ENCODE results near the gene MDH1. TPM values are rescaled to one million over a fixed set of nuclear protein-coding genes. Genes with fewer than 3 reads are reported as not detected.

Gene MDH1
- total RNA-seq, 2 experiments from 2014 or later = 190 to 222 TPM

GRCh38 chr2:63582873-63583272 lies 5.9 kb upstream of the MDH1 start:
- no peak for DNase-seq (ENCODE audit: low spot score)
- ChIA-PET POLR2A (no interaction called here), CTCF (ENCODE audit: unreplicated experiment) (no interaction called here)
- no peaks in the 10 kb centered on the region for H3K9me2 ChIP-seq (ENCODE audit: insufficient read depth, low read length)
- peaks cover 42% of the 10 kb centered on the region for H3K79me2 ChIP-seq (ENCODE audit: insufficient read depth, low read depth, low read length)
- H4K20me1 ChIP-seq (ENCODE audit: insufficient read depth, low read length) = no peaks in the 10 kb centered on the region
- TF ChIP-seq CTCF (conservative IDR thresholded peaks at IDR 0.05; ENCODE audit: low read length) (no peak), EZH2phosphoT487 (IDR thresholded peaks at IDR 0.05; ENCODE audit: borderline replicate concordance, low read depth, low read length) (no peak)
- H3K36me3 ChIP-seq (ENCODE audit: insufficient read depth, low read length) = no peaks in the 10 kb centered on the region
- no peak overlapping the region for H3K4me3 ChIP-seq (ENCODE audit: low read depth, low read length, poor library complexity, severe bottlenecking)
- H3K4me1 ChIP-seq (ENCODE audit: insufficient read depth, low read length, poor library complexity, severe bottlenecking) = peaks cover 10% of the 10 kb centered on the region
- H2AFZ ChIP-seq (ENCODE audit: low read length) = no peak overlapping the region
- BruUV-seq (replicated peaks) = no TSS peak
- H3K9me3 ChIP-seq (ENCODE audit: low read length) = no peaks in the 10 kb centered on the region
- H3K4me2 ChIP-seq (ENCODE audit: low read length) = no peak overlapping the region
- intact Hi-C loops (cut with micrococcal nuclease; ENCODE audit: unreplicated experiment) = no loop called here
- H3K27ac ChIP-seq (ENCODE audit: low read depth, low read length, poor library complexity, severe bottlenecking) = no peak overlapping the region

GRCh38 chr2:63587814-63588384 lies 864 bp upstream of the MDH1 start:
- H3K4me3 ChIP-seq (ENCODE audit: low read depth, low read length, poor library complexity, severe bottlenecking) = peak overlapping the region; percentile 97
- H3K27ac ChIP-seq (ENCODE audit: low read depth, low read length, poor library complexity, severe bottlenecking) = peak overlapping the region; percentile 67
- peaks cover 22% of the 10 kb centered on the region for H4K20me1 ChIP-seq (ENCODE audit: insufficient read depth, low read length)
- H3K9me2 ChIP-seq (ENCODE audit: insufficient read depth, low read length) = no peaks in the 10 kb centered on the region
- no peak for DNase-seq (ENCODE audit: low spot score)
- TF ChIP-seq CTCF (conservative IDR thresholded peaks at IDR 0.05; ENCODE audit: low read length) = no peak
- TF ChIP-seq EZH2phosphoT487 (IDR thresholded peaks at IDR 0.05; ENCODE audit: borderline replicate concordance, low read depth, low read length) = no peak
- H3K36me3 ChIP-seq (ENCODE audit: insufficient read depth, low read length) = peaks cover 18% of the 10 kb centered on the region
- no TSS peak for BruUV-seq (replicated peaks)
- CTCF ChIA-PET (ENCODE audit: unreplicated experiment) = no interaction called here
- H3K4me2 ChIP-seq (ENCODE audit: low read length) = peak overlapping the region; percentile 96
- no peaks in the 10 kb centered on the region for H3K9me3 ChIP-seq (ENCODE audit: low read length)
- peaks cover 77% of the 10 kb centered on the region for H3K79me2 ChIP-seq (ENCODE audit: insufficient read depth, low read depth, low read length)
- POLR2A ChIA-PET = interaction anchor here (1.0 to 1.7 kb wide), 4 partner anchors 20 to 254 kb away, joined by 3 to 8 read pairs (median 4); partner anchors contain the start of gene UGP2
- H2AFZ ChIP-seq (ENCODE audit: low read length) = peak overlapping the region; percentile 84
- H3K4me1 ChIP-seq (ENCODE audit: insufficient read depth, low read length, poor library complexity, severe bottlenecking) = peaks cover 36% of the 10 kb centered on the region
- intact Hi-C loops (cut with micrococcal nuclease; ENCODE audit: unreplicated experiment) = loop anchor here (5.0 kb wide), 1 partner anchor 254 kb away; the partner anchor contains the start of gene UGP2
